ENCODE data around the gene EEIG2. TPM values are rescaled to one million over a fixed set of nuclear protein-coding genes. Genes with fewer than 3 reads are reported as not detected.

EEIG2 gene
- total and polyA plus RNA-seq, 9 of the 15 experiments (the other 6 are each of a cell fraction or from before 2014, with no cell fraction given), result 6.1 to 26.9 (median 15.2) TPM

- TF ChIP-seq NFATC3 (IDR thresholded peaks at IDR 0.05) (no peak), ZBTB33 (CRISPR knock-in tag; IDR thresholded peaks at IDR 0.05) (no peak)
Measured at GRCh38 chr1:108598340-108598739, 38.4 kb downstream of the EEIG2 start (continued).

- no TSS peak for BruUV-seq (replicated peaks)
- no peak overlapping the region for H3K9ac ChIP-seq (ENCODE audit: insufficient read depth in 1 of 2, low read depth in 2 of 2, low read length in 2 of 2)
- ChIA-PET CTCF (ENCODE audit: low intra/inter-chr PET ratio) (no interaction called here), POLR2A (interaction anchor here (0.7 kb wide), 1 partner anchor 18 kb away, joined by 4 read pairs; no protein-coding TSS in a partner anchor)
- H2AFZ ChIP-seq (ENCODE audit: low read depth, low read length), result no peak overlapping the region
- no peak overlapping the region for H3K4me3 ChIP-seq
- H3K9me3 ChIP-seq (replicated peaks; ENCODE audit: control insufficient read depth, insufficient read depth, low read depth, low read length), result no peaks in the 10 kb centered on the region
- in situ Hi-C loops (cut with MboI), result no loop called here
- ATAC-seq, result no peak
- peaks cover 0 to 11% of the 10 kb centered on the region in 2 experiments; a peak in 2 of 5 replicates for H3K4me1 ChIP-seq (replicated peaks in 1 of 2; ENCODE audit: control insufficient read depth in 2 of 2, insufficient read depth in 2 of 2, low read length in 2 of 2)
- WGBS (ENCODE audit: insufficient coverage, low coverage, missing lambda C conversion rate), result 71% methylated on average over 4 of the region's 4 CpGs
- TF ChIP-seq KDM5B (IDR thresholded peaks at IDR 0.05; ENCODE audit: insufficient replicate concordance, low read depth, low read length), result no peak
- no peak for TF ChIP-seq RBM14 (IDR thresholded peaks at IDR 0.05; ENCODE audit: borderline replicate concordance, insufficient read depth, low read depth, low read length)
- no peak for TF ChIP-seq MAX (CRISPR knock-in tag; IDR thresholded peaks at IDR 0.05)
- TF ChIP-seq ATF6 (CRISPR knock-in tag; IDR thresholded peaks at IDR 0.05), result no peak
- TF ChIP-seq ETS2 (tag; IDR thresholded peaks at IDR 0.05; ENCODE audit: borderline replicate concordance, poor library complexity, severe bottlenecking), result no peak
- TF ChIP-seq POLR2B (IDR thresholded peaks at IDR 0.05; ENCODE audit: low read depth, partially characterized antibody), result no peak
- no peak for TF ChIP-seq HDAC3 (IDR thresholded peaks at IDR 0.05; ENCODE audit: borderline replicate concordance, partially characterized antibody)
- TF ChIP-seq LCOR (CRISPR knock-in tag; IDR thresholded peaks at IDR 0.05), result no peak
- no peak for TF ChIP-seq HDAC6 (IDR thresholded peaks at IDR 0.05; ENCODE audit: low read depth, low read length)
- peaks cover 4% of the 10 kb centered on the region for H4K20me1 ChIP-seq (replicated peaks; ENCODE audit: control insufficient read depth, insufficient read depth, low read length)
- H3K27ac ChIP-seq (ENCODE audit: extremely low read depth, low read depth, low read length), result no peak overlapping the region
- no peaks in the 10 kb centered on the region for H3K27me3 ChIP-seq (ENCODE audit: control insufficient read depth in 2 of 2, insufficient read depth in 2 of 2, low read length in 2 of 2)
- H3K4me2 ChIP-seq (ENCODE audit: insufficient read depth, low read length), result no peak overlapping the region
- no peaks in the 10 kb centered on the region for H3K79me2 ChIP-seq (ENCODE audit: control insufficient read depth, insufficient read depth, low read length)
- DNase-seq (ENCODE audit: extremely low read depth in 1 of 4, low spot score in 3 of 4), result no peak
- 0 out of 3 replicates have a peak, but pooled peaks cover 10% of the 10 kb centered on the region for H3K36me3 ChIP-seq (ENCODE audit: control insufficient read depth, insufficient read depth, low read length)
- no peak for FAIRE-seq
- intact Hi-C loops (cut with micrococcal nuclease), result no loop called here
- H3K9me1 ChIP-seq (ENCODE audit: control insufficient read depth, insufficient read depth, low read length), result no peaks in the 10 kb centered on the region
Measured at GRCh38 chr1:108600504-108600903, 40.6 kb downstream of the EEIG2 start.

Measured in K562 (cell line).